IMR-90 (cell line): ENCODE results near the gene IGLL5.
"Not testable (repeated sequence)": the region's sequence is repeated elsewhere in the genome, so short reads cannot be mapped to it uniquely, and the experiment has no call there.

Source experiments
- BHLHE40 ChIP-seq: fragments of 150-350 bp; IDR thresholded peaks from 2 replicates; pipeline ENCODE4 v1.6.1; 2016; ENCODE audit warnings: mild to moderate bottlenecking, low read depth, low read length
- CEBPB ChIP-seq: IDR thresholded peaks from 2 replicates; pipeline ENCODE4 v1.6.1; 2012; ENCODE audit warnings: low read depth, low read length, improper control_type of control experiment
- CHD1 ChIP-seq: IDR thresholded peaks from 2 replicates; pipeline ENCODE4 v1.6.1; 2012; ENCODE audit warnings: low read depth, low read length, improper control_type of control experiment
- FOS ChIP-seq: fragments of 150-350 bp; IDR thresholded peaks from 2 replicates; pipeline ENCODE4 v1.6.1; 2016; ENCODE audit warnings: low read depth, low read length
- MAFK ChIP-seq: IDR thresholded peaks from 2 replicates; pipeline ENCODE4 v1.6.1; 2012; ENCODE audit warnings: low read depth, low read length, improper control_type of control experiment
- NFE2L2 ChIP-seq: fragments of 150-350 bp; IDR thresholded peaks from 2 replicates; pipeline ENCODE4 v1.6.1; 2016; ENCODE audit warnings: low read depth, mild to moderate bottlenecking, low read length
- POLR2A ChIP-seq: IDR thresholded peaks from 2 replicates; pipeline ENCODE4 v1.6.1; 2012; ENCODE audit warnings: mild to moderate bottlenecking, low read depth, low read length
- RAD21 ChIP-seq: IDR thresholded peaks from 2 replicates; pipeline ENCODE4 v1.6.1; 2012; ENCODE audit warnings: low read length, improper control_type of control experiment
- SMC3 ChIP-seq: fragments of 150-350 bp; IDR thresholded peaks from 2 replicates; pipeline ENCODE4 v1.6.1; 2016; ENCODE audit warnings: low read depth, mild to moderate bottlenecking, antibody characterized with exemption, low read length, moderate library complexity
- TF ChIP-seq, protein P1 (sequence below): conservative IDR thresholded peaks from 2 replicates; pipeline ENCODE4 v1.5.1; 2012; ENCODE audit warnings: mild to moderate bottlenecking, low read depth, low read length, improper control_type of control experiment
- TF ChIP-seq, protein P2 (sequence below): fragments of 150-350 bp; IDR thresholded peaks from 2 replicates; pipeline ENCODE4 v1.6.1; 2016; ENCODE audit warnings: low read depth, mild to moderate bottlenecking, low read length, moderate library complexity, borderline replicate concordance
- TF ChIP-seq, protein P3 (sequence below): fragments of 150-350 bp; IDR thresholded peaks from 2 replicates; pipeline ENCODE4 v1.6.1; 2017; ENCODE audit warnings: mild to moderate bottlenecking, antibody characterized with exemption, low read length, low read depth

DNA sequence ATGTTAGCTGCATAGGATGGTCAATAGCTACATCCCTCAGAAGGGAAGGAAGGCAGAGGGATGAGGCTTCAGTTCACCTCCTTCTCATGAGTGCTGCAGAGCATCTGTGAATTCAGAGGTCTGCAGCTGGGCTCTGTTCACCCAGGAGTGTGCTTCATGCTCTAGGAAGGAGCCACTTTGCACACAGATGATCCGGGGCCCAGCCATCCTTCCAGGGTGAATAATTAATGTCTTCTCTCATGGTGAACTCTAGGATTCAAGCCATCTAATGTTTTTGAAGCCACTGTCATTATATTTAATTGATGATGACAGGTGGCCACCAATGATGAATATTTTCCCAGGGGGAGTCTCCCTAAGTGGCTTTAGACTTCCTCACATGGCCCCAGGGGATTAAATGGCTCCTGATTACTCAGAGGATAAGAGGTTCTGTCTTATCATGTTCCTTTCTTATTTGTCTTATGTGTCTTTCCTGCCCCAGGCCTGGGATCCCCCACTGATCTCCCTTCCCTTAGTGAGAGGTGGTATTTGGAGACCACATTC lies 10.9 kb downstream of the IGLL5 start:
- TF ChIP-seq, protein P1, sequence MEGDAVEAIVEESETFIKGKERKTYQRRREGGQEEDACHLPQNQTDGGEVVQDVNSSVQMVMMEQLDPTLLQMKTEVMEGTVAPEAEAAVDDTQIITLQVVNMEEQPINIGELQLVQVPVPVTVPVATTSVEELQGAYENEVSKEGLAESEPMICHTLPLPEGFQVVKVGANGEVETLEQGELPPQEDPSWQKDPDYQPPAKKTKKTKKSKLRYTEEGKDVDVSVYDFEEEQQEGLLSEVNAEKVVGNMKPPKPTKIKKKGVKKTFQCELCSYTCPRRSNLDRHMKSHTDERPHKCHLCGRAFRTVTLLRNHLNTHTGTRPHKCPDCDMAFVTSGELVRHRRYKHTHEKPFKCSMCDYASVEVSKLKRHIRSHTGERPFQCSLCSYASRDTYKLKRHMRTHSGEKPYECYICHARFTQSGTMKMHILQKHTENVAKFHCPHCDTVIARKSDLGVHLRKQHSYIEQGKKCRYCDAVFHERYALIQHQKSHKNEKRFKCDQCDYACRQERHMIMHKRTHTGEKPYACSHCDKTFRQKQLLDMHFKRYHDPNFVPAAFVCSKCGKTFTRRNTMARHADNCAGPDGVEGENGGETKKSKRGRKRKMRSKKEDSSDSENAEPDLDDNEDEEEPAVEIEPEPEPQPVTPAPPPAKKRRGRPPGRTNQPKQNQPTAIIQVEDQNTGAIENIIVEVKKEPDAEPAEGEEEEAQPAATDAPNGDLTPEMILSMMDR = not testable (repeated sequence)
- TF ChIP-seq, protein P2, sequence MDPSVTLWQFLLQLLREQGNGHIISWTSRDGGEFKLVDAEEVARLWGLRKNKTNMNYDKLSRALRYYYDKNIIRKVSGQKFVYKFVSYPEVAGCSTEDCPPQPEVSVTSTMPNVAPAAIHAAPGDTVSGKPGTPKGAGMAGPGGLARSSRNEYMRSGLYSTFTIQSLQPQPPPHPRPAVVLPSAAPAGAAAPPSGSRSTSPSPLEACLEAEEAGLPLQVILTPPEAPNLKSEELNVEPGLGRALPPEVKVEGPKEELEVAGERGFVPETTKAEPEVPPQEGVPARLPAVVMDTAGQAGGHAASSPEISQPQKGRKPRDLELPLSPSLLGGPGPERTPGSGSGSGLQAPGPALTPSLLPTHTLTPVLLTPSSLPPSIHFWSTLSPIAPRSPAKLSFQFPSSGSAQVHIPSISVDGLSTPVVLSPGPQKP = not testable (repeated sequence)
- not testable (repeated sequence) for TF ChIP-seq POLR2A, MAFK, CEBPB, SMC3, CHD1, NFE2L2, BHLHE40, RAD21, FOS
- TF ChIP-seq, protein P3, sequence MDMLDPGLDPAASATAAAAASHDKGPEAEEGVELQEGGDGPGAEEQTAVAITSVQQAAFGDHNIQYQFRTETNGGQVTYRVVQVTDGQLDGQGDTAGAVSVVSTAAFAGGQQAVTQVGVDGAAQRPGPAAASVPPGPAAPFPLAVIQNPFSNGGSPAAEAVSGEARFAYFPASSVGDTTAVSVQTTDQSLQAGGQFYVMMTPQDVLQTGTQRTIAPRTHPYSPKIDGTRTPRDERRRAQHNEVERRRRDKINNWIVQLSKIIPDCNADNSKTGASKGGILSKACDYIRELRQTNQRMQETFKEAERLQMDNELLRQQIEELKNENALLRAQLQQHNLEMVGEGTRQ = not testable (repeated sequence)
